HepG2 (cell line): Measurements from ENCODE around the gene GCLM.

ENCODE experiments used
- ELF4 ChIP-seq: sonication (generic); formaldehyde crosslinking; IDR thresholded peaks from 2 replicates; pipeline ENCODE4 v1.5.0; 2020; ENCODE audit warnings: missing genetic modification reagents, mild to moderate bottlenecking, moderate library complexity, borderline replicate concordance
- FOSL1 ChIP-seq: sonication (generic); formaldehyde crosslinking; IDR thresholded peaks from 2 replicates; pipeline ENCODE4 v1.9.0; 2021; ENCODE audit warnings: missing genetic modification reagents, borderline replicate concordance
- HDAC1 ChIP-seq: sonication (generic); formaldehyde crosslinking; IDR thresholded peaks from 2 replicates; pipeline ENCODE4 v1.5.1; 2020; ENCODE audit warnings: mild to moderate bottlenecking, missing genetic modification reagents
- HOXA3 ChIP-seq: sonication (generic); formaldehyde crosslinking; IDR thresholded peaks from 2 replicates; pipeline ENCODE4 v1.5.0; 2020; ENCODE audit warnings: missing genetic modification reagents
- SKI ChIP-seq: fragments of 450-650 bp; IDR thresholded peaks from one replicate; pipeline ENCODE4 v1.6.1; 2018; ENCODE audit warnings: mild to moderate bottlenecking; ENCODE audit not compliant: partially characterized antibody
- TBL1XR1 ChIP-seq: fragments of 150-350 bp; IDR thresholded peaks from 2 replicates; pipeline ENCODE4 v1.6.1; 2014; ENCODE audit warnings: borderline replicate concordance, low read length; ENCODE audit not compliant: partially characterized antibody
- ZNF460 ChIP-seq: sonication (generic); formaldehyde crosslinking; IDR thresholded peaks from 2 replicates; pipeline ENCODE4 v1.5.1; 2020; ENCODE audit warnings: missing genetic modification reagents, mild to moderate bottlenecking, borderline replicate concordance
- ZNF713 ChIP-seq: sonication (generic); formaldehyde crosslinking; IDR thresholded peaks from 2 replicates; pipeline ENCODE4 v1.4.0; 2020; ENCODE audit warnings: mild to moderate bottlenecking, missing genetic modification reagents
- TF ChIP-seq, protein P1 (sequence below): sonication (generic); formaldehyde crosslinking; IDR thresholded peaks from 2 replicates; pipeline ENCODE4 v1.5.0; 2020; ENCODE audit warnings: mild to moderate bottlenecking, missing genetic modification reagents, moderate library complexity
- TF ChIP-seq, protein P2 (sequence below): sonication (generic); formaldehyde crosslinking; IDR thresholded peaks from 2 replicates; pipeline ENCODE4 v1.4.0; 2020; ENCODE audit warnings: missing genetic modification reagents
- TF ChIP-seq, protein P3 (sequence below): sonication (generic); formaldehyde crosslinking; IDR thresholded peaks from 2 replicates; pipeline ENCODE4 v1.5.1; 2020; ENCODE audit warnings: missing genetic modification reagents, mild to moderate bottlenecking, borderline replicate concordance
- TF ChIP-seq, protein P4 (sequence below): sonication (generic); formaldehyde crosslinking; IDR thresholded peaks from 2 replicates; pipeline ENCODE4 v1.4.0; 2020; ENCODE audit warnings: low read depth, missing genetic modification reagents
- TF ChIP-seq, protein P5 (sequence below): sonication (generic); formaldehyde crosslinking; IDR thresholded peaks from 2 replicates; pipeline ENCODE4 v1.4.0; 2020; ENCODE audit warnings: missing genetic modification reagents

DNA sequence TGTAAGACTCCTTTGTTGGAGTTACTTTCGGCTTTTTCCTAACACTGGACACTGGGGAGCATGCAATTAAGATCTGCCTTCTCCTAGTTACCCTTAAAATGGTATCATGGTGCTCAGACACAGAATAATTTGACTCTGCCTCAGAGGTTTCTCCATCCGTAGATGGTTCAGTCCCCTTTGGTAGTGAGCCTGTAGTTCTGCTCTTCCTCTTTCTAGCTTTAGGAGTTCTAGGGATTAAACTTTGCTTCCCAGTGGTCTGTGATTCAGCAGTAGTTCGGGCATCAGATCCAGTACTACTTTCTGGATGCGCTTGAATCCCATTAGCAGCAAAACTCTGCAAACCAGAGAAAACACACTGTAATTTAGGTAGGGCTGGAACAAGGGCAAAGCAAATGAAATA lies 31.7 kb downstream of the GCLM start:
- no peak for TF ChIP-seq FOSL1
- no peak for TF ChIP-seq TBL1XR1
- no peak for TF ChIP-seq ELF4
- TF ChIP-seq ZNF460 = no peak
- TF ChIP-seq, protein P1, sequence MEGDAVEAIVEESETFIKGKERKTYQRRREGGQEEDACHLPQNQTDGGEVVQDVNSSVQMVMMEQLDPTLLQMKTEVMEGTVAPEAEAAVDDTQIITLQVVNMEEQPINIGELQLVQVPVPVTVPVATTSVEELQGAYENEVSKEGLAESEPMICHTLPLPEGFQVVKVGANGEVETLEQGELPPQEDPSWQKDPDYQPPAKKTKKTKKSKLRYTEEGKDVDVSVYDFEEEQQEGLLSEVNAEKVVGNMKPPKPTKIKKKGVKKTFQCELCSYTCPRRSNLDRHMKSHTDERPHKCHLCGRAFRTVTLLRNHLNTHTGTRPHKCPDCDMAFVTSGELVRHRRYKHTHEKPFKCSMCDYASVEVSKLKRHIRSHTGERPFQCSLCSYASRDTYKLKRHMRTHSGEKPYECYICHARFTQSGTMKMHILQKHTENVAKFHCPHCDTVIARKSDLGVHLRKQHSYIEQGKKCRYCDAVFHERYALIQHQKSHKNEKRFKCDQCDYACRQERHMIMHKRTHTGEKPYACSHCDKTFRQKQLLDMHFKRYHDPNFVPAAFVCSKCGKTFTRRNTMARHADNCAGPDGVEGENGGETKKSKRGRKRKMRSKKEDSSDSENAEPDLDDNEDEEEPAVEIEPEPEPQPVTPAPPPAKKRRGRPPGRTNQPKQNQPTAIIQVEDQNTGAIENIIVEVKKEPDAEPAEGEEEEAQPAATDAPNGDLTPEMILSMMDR (CRISPR knock-in tag) = no peak
- TF ChIP-seq, protein P2, sequence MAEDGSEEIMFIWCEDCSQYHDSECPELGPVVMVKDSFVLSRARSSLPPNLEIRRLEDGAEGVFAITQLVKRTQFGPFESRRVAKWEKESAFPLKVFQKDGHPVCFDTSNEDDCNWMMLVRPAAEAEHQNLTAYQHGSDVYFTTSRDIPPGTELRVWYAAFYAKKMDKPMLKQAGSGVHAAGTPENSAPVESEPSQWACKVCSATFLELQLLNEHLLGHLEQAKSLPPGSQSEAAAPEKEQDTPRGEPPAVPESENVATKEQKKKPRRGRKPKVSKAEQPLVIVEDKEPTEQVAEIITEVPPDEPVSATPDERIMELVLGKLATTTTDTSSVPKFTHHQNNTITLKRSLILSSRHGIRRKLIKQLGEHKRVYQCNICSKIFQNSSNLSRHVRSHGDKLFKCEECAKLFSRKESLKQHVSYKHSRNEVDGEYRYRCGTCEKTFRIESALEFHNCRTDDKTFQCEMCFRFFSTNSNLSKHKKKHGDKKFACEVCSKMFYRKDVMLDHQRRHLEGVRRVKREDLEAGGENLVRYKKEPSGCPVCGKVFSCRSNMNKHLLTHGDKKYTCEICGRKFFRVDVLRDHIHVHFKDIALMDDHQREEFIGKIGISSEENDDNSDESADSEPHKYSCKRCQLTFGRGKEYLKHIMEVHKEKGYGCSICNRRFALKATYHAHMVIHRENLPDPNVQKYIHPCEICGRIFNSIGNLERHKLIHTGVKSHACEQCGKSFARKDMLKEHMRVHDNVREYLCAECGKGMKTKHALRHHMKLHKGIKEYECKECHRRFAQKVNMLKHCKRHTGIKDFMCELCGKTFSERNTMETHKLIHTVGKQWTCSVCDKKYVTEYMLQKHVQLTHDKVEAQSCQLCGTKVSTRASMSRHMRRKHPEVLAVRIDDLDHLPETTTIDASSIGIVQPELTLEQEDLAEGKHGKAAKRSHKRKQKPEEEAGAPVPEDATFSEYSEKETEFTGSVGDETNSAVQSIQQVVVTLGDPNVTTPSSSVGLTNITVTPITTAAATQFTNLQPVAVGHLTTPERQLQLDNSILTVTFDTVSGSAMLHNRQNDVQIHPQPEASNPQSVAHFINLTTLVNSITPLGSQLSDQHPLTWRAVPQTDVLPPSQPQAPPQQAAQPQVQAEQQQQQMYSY = no peak
- no peak for TF ChIP-seq ZNF713 (CRISPR knock-in tag)
- TF ChIP-seq, protein P3, sequence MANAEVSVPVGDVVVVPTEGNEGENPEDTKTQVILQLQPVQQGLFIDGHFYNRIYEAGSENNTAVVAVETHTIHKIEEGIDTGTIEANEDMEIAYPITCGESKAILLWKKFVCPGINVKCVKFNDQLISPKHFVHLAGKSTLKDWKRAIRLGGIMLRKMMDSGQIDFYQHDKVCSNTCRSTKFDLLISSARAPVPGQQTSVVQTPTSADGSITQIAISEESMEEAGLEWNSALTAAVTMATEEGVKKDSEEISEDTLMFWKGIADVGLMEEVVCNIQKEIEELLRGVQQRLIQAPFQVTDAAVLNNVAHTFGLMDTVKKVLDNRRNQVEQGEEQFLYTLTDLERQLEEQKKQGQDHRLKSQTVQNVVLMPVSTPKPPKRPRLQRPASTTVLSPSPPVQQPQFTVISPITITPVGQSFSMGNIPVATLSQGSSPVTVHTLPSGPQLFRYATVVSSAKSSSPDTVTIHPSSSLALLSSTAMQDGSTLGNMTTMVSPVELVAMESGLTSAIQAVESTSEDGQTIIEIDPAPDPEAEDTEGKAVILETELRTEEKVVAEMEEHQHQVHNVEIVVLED (CRISPR knock-in tag) = no peak
- TF ChIP-seq HDAC1 (CRISPR knock-in tag) = no peak
- TF ChIP-seq, protein P4, sequence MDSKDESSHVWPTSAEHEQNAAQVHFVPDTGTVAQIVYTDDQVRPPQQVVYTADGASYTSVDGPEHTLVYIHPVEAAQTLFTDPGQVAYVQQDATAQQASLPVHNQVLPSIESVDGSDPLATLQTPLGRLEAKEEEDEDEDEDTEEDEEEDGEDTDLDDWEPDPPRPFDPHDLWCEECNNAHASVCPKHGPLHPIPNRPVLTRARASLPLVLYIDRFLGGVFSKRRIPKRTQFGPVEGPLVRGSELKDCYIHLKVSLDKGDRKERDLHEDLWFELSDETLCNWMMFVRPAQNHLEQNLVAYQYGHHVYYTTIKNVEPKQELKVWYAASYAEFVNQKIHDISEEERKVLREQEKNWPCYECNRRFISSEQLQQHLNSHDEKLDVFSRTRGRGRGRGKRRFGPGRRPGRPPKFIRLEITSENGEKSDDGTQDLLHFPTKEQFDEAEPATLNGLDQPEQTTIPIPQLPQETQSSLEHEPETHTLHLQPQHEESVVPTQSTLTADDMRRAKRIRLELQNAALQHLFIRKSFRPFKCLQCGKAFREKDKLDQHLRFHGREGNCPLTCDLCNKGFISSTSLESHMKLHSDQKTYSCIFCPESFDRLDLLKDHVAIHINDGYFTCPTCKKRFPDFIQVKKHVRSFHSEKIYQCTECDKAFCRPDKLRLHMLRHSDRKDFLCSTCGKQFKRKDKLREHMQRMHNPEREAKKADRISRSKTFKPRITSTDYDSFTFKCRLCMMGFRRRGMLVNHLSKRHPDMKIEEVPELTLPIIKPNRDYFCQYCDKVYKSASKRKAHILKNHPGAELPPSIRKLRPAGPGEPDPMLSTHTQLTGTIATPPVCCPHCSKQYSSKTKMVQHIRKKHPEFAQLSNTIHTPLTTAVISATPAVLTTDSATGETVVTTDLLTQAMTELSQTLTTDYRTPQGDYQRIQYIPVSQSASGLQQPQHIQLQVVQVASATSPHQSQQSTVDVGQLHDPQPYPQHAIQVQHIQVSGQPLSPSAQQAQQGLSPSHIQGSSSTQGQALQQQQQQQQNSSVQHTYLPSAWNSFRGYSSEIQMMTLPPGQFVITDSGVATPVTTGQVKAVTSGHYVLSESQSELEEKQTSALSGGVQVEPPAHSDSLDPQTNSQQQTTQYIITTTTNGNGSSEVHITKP = no peak
- TF ChIP-seq, protein P5, sequence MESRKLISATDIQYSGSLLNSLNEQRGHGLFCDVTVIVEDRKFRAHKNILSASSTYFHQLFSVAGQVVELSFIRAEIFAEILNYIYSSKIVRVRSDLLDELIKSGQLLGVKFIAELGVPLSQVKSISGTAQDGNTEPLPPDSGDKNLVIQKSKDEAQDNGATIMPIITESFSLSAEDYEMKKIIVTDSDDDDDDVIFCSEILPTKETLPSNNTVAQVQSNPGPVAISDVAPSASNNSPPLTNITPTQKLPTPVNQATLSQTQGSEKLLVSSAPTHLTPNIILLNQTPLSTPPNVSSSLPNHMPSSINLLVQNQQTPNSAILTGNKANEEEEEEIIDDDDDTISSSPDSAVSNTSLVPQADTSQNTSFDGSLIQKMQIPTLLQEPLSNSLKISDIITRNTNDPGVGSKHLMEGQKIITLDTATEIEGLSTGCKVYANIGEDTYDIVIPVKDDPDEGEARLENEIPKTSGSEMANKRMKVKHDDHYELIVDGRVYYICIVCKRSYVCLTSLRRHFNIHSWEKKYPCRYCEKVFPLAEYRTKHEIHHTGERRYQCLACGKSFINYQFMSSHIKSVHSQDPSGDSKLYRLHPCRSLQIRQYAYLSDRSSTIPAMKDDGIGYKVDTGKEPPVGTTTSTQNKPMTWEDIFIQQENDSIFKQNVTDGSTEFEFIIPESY (CRISPR knock-in tag) = no peak
- TF ChIP-seq SKI = no peak
- TF ChIP-seq HOXA3 = no peak
